CD4-positive, alpha-beta T cell (primary cell): ENCODE measurements around the gene SETD1B. TPM values are rescaled to one million over a fixed set of nuclear protein-coding genes. Genes with fewer than 3 reads are reported as not detected.

Source experiments
- ATAC-seq: fragments of 200-7000 bp; cut with Tn5 transposase; one replicate; pipeline ENCODE4 v1.10.0; 2022; ENCODE audit warnings: mild to moderate bottlenecking; ENCODE audit not compliant: poor library complexity
- CTCF ChIA-PET: fragments of 350-600 bp; sonication (Branson Sonifier 250); formaldehyde crosslinking; loops from one replicate; lab custom pipeline; 2021; ENCODE audit warnings: antibody characterized with exemption, inconsistent platforms; lab: Charles Lee
- POLR2A ChIA-PET: fragments of 350-600 bp; sonication (Branson Sonifier 250); formaldehyde crosslinking; loops from one replicate; lab custom pipeline; 2021; ENCODE audit warnings: antibody characterized with exemption, inconsistent platforms; lab: Charles Lee
- DNase-seq, 14 experiments: peaks; one replicate each; pipeline ENCODE4 v3.0.0-alpha.2; 2013 to 2020; ENCODE audit warnings: mixed read lengths in 2 of 14
- H3K27ac ChIP-seq, 2 donors: one replicate each; pipeline versions ENCODE4 v1.5.1 to v1.7.0; 2013; ENCODE audit warnings: low read length in 2 of 2, low read depth in 1 of 2, mild to moderate bottlenecking in 1 of 2
- H3K27me3 ChIP-seq, 2 experiments: 1 replicate in 1 of 2; 2 replicates in 1 of 2; pipeline versions ENCODE4 v1.6.1 to v1.7.0; 2013; ENCODE audit warnings: low read length in 2 of 2, control low read depth in 1 of 2, mild to moderate bottlenecking in 1 of 2, moderate library complexity in 1 of 2; ENCODE audit not compliant: insufficient read depth in 2 of 2, control insufficient read depth in 1 of 2
- H3K36me3 ChIP-seq: one replicate; pipeline ENCODE4 v1.6.1; 2013; ENCODE audit warnings: low read length, control low read depth; ENCODE audit not compliant: insufficient read depth
- H3K4me1 ChIP-seq: one replicate; pipeline ENCODE4 v1.6.1; 2013; ENCODE audit warnings: low read length, control low read depth; ENCODE audit not compliant: insufficient read depth
- H3K4me3 ChIP-seq: one replicate; pipeline ENCODE4 v1.5.1; 2013; ENCODE audit warnings: mild to moderate bottlenecking, low read length, moderate library complexity
- H3K9me3 ChIP-seq, 2 experiments: 1 replicate in 1 of 2; 2 replicates in 1 of 2; pipeline versions ENCODE4 v1.6.1 to v1.7.0; 2013; ENCODE audit warnings: low read length in 2 of 2, mild to moderate bottlenecking in 2 of 2, control low read depth in 1 of 2, moderate library complexity in 1 of 2; ENCODE audit not compliant: control insufficient read depth in 1 of 2, insufficient read depth in 1 of 2
- H3K27ac Mint-ChIP-seq: one replicate; pipeline ENCODE4 v1.8.0; 2020; ENCODE audit warnings: mixed read lengths
- H3K27me3 Mint-ChIP-seq: one replicate; pipeline ENCODE4 v1.8.0; 2021; ENCODE audit warnings: mixed read lengths
- H3K36me3 Mint-ChIP-seq: one replicate; pipeline ENCODE4 v1.8.0; 2021; ENCODE audit warnings: low read depth, mixed read lengths
- H3K4me1 Mint-ChIP-seq: one replicate; pipeline ENCODE4 v1.8.0; 2021; ENCODE audit warnings: low read depth, mixed read lengths
- H3K4me3 Mint-ChIP-seq: one replicate; pipeline ENCODE4 v1.8.0; 2020; ENCODE audit warnings: mild to moderate bottlenecking, mixed read lengths
- H3K9me3 Mint-ChIP-seq: one replicate; pipeline ENCODE4 v1.8.0; 2020; ENCODE audit warnings: mixed read lengths
- intact Hi-C, 2 experiments: fragments of 100-400 bp; cut with DNase I in 1 of 2; cut with micrococcal nuclease in 1 of 2; formaldehyde crosslinking; loops; one replicate each; pipeline versions ENCODE4 v1.15.1 to v1.9.0; 2023 to 2025; cut with DNase I, micrococcal nuclease
- total RNA-seq, 174 experiments: library from RNA in 2 of 174; stranded (reverse) in 2 of 174; gene quantifications; one replicate each; pipeline ENCODE4 v1.2.3 and lab custom pipeline; 2021 to 2026
- TF ChIP-seq, protein P1 (sequence below): fragments of 200-600 bp; IDR thresholded peaks from one replicate; pipeline ENCODE4 v1.8.0; 2022; ENCODE audit warnings: antibody characterized with exemption, mild to moderate bottlenecking

The SETD1B gene
- total RNA-seq, 2 experiments from 2014 or later, result 146 to 151 TPM

- no peaks in the 10 kb centered on the region for H3K9me3 ChIP-seq
- ChIA-PET CTCF (interaction anchor here (5.6 kb wide), 1 partner anchor 14 kb away, joined by 104 read pairs; the partner anchor contains the start of gene RHOF), POLR2A (interaction anchor here (33.0 kb wide), 1 partner anchor 24 kb away, joined by 1869 read pairs; the partner anchor contains the start of genes RHOF and SETD1B)
- peaks cover 48% of the 10 kb centered on the region for H3K36me3 ChIP-seq
- no peak overlapping the region for H3K4me3 Mint-ChIP-seq
- H3K4me1 Mint-ChIP-seq, result peaks cover 42% of the 10 kb centered on the region
- intact Hi-C loops, result loop anchor here in 1 of 2 experiments (5.0 kb wide), 1 partner anchor 108 kb away; the partner anchor contains the start of gene PSMD9
- no peaks in the 10 kb centered on the region for H3K27me3 ChIP-seq
- DNase-seq (peak in 1 of 14 experiments; percentile 15), ATAC-seq (no peak)
- TF ChIP-seq, protein P1, sequence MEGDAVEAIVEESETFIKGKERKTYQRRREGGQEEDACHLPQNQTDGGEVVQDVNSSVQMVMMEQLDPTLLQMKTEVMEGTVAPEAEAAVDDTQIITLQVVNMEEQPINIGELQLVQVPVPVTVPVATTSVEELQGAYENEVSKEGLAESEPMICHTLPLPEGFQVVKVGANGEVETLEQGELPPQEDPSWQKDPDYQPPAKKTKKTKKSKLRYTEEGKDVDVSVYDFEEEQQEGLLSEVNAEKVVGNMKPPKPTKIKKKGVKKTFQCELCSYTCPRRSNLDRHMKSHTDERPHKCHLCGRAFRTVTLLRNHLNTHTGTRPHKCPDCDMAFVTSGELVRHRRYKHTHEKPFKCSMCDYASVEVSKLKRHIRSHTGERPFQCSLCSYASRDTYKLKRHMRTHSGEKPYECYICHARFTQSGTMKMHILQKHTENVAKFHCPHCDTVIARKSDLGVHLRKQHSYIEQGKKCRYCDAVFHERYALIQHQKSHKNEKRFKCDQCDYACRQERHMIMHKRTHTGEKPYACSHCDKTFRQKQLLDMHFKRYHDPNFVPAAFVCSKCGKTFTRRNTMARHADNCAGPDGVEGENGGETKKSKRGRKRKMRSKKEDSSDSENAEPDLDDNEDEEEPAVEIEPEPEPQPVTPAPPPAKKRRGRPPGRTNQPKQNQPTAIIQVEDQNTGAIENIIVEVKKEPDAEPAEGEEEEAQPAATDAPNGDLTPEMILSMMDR, result no peak
- no peaks in the 10 kb centered on the region for H3K9me3 Mint-ChIP-seq
- peak overlapping the region; percentile 29 for H3K27ac ChIP-seq
- H3K4me1 ChIP-seq, result peaks cover 61% of the 10 kb centered on the region
- peaks cover 56% of the 10 kb centered on the region for H3K36me3 Mint-ChIP-seq
- no peak overlapping the region for H3K4me3 ChIP-seq
- no peaks in the 10 kb centered on the region for H3K27me3 Mint-ChIP-seq
- H3K27ac Mint-ChIP-seq, result peak overlapping the region; percentile 71
These were observed 24.4 kb upstream of the SETD1B start for GRCh38 chr12:121779422-121779895.

DNA sequence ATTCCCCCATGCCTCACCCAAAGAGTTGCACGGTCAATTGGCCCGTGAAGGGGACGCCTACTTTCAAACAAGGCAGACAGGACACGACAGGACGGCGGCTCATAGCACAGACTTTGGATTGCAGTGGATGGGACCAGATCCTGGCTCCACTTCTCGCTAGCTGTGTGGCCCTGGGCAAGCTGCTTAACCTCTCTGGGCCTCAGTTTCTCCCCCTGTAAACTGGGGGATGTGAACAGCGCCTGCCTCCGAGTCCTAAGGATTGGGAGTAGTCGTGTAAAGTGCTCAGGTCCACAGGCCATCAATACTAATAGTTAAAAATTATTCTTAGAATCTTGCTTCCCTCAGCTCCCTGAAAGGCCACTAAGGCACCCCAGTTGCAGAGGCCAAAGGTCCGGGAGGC, 23.4 kb upstream of the SETD1B start:
- DNase-seq, result peak in 1 of 14 experiments; percentile 6
- H3K36me3 Mint-ChIP-seq, result peaks cover 63% of the 10 kb centered on the region
- ChIA-PET CTCF (interaction anchor here (6.7 kb wide), 1 partner anchor 14 kb away, joined by 166 read pairs; the partner anchor contains the start of gene RHOF), POLR2A (interaction anchor here (33.0 kb wide), 1 partner anchor 23 kb away, joined by 1869 read pairs; the partner anchor contains the start of genes RHOF and SETD1B)
- H3K27ac Mint-ChIP-seq, result peak overlapping the region; percentile 97
- H3K27me3 ChIP-seq, result no peaks in the 10 kb centered on the region
- no peak for ATAC-seq
- peaks cover 50% of the 10 kb centered on the region for H3K4me1 Mint-ChIP-seq
- no peaks in the 10 kb centered on the region for H3K27me3 Mint-ChIP-seq
- TF ChIP-seq, protein P1, result no peak
- no peak overlapping the region for H3K4me3 ChIP-seq
- intact Hi-C loops, result loop anchor here in 1 of 2 experiments (10.0 kb wide), 1 partner anchor 246 kb away; no protein-coding TSS in a partner anchor
- H3K36me3 ChIP-seq, result peaks cover 48% of the 10 kb centered on the region
- no peaks in the 10 kb centered on the region for H3K9me3 ChIP-seq
- peaks cover 69% of the 10 kb centered on the region for H3K4me1 ChIP-seq
- H3K4me3 Mint-ChIP-seq, result no peak overlapping the region
- H3K9me3 Mint-ChIP-seq, result no peaks in the 10 kb centered on the region
- no peak overlapping the region for H3K27ac ChIP-seq

DNA sequence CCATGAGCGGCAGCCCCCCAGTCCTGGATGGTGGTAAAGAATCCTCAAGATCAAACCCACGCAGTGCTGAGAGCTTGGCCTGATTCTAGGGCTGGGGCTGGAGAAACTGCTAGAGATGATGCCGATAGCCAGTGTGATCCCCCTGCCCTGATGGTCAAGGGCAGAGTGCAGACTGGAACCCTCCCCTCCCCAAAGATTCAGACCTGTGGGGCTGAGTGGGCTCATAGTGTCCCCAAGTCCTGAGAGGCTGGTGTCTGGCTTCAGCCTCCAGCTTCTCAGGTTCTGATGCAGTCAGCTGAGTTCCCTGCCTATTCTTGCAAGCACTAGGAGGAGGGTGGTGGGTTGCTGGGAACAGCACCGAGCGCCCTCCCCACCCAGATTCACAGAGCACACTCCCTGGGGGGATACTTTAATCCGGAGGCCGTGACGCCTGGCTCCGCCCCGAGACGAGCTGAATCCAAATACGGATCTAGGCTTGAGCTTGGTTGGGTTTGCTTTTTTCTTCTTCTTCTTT, 22.3 kb upstream of the SETD1B start:
- DNase-seq, result no peak
- intact Hi-C loops, result loop anchor here in 1 of 2 experiments (10.0 kb wide), 1 partner anchor 247 kb away; no protein-coding TSS in a partner anchor
- no peaks in the 10 kb centered on the region for H3K27me3 Mint-ChIP-seq
- TF ChIP-seq, protein P1, result no peak
- peaks cover 54% of the 10 kb centered on the region for H3K4me1 Mint-ChIP-seq
- no peaks in the 10 kb centered on the region for H3K9me3 Mint-ChIP-seq
- CTCF ChIA-PET, result interaction anchor here (1.0 to 6.7 kb wide), 4 partner anchors 8 to 107 kb away, joined by 3 to 166 read pairs (median 8); partner anchors contain the start of genes PSMD9 and RHOF
- H3K36me3 Mint-ChIP-seq, result peaks cover 73% of the 10 kb centered on the region
- Histone ChIP-seq H3K27ac (peak overlapping the region; percentile 66 to 85), H3K27me3 (no peaks in the 10 kb centered on the region), H3K4me3 (no peak overlapping the region), H3K9me3 (no peaks in the 10 kb centered on the region), H3K4me1 (peaks cover 69% of the 10 kb centered on the region), H3K36me3 (peaks cover 52% of the 10 kb centered on the region)
- ATAC-seq, result peak; percentile 1
- peak overlapping the region; percentile 82 for H3K4me3 Mint-ChIP-seq
- POLR2A ChIA-PET, result interaction anchor here (0.6 to 33.0 kb wide), 4 partner anchors 22 to 294 kb away, joined by 3 to 1869 read pairs (median 3); partner anchors contain the start of genes RHOF and SETD1B
- H3K27ac Mint-ChIP-seq, result peak overlapping the region; percentile 97
